OCI-LY3 (cell line): ENCODE data around the gene RDH14.

Source experiments
- H2AFZ ChIP-seq: fragments of 200-600, 300-600 bp; shearing (Covaris generic); 2 replicates; pipeline ENCODE4 v1.6.0; 2014; ENCODE audit warnings: antibody characterized with exemption, low read depth, low read length
- H3K27ac ChIP-seq: fragments of 200-600, 300-600 bp; sonication (generic); 2 replicates; pipeline ENCODE4 v1.5.1; 2014; ENCODE audit warnings: mild to moderate bottlenecking, low read length, moderate library complexity, mixed read lengths
- H3K27me3 ChIP-seq: fragments of 200-600, 300-600 bp; sonication (generic); 2 replicates; pipeline ENCODE4 v1.6.1; 2014; ENCODE audit warnings: low read depth, low read length, mixed read lengths
- H3K36me3 ChIP-seq: fragments of 200-600, 300-600 bp; sonication (generic); replicated peaks from 2 replicates; pipeline ENCODE3; 2014; ENCODE audit warnings: low read depth, low read length, mixed read lengths
- H3K4me1 ChIP-seq: fragments of 300-600, 200-600 bp; sonication (generic); 2 replicates; pipeline ENCODE4 v1.6.1; 2014; ENCODE audit warnings: low read length, mixed read lengths
- H3K4me2 ChIP-seq: fragments of 200-600, 300-600 bp; sonication (generic); 2 replicates; pipeline ENCODE4 v1.6.1; 2014; ENCODE audit warnings: low read length, mixed read lengths
- H3K4me3 ChIP-seq: fragments of 300-600, 200-600 bp; sonication (generic); 2 replicates; pipeline ENCODE4 v1.5.1; 2014; ENCODE audit warnings: antibody characterized with exemption, mild to moderate bottlenecking, low read length, moderate library complexity
- H3K79me2 ChIP-seq: fragments of 300-600, 200-600 bp; shearing (Covaris generic); 2 replicates; pipeline ENCODE4 v1.6.1; 2014; ENCODE audit warnings: mild to moderate bottlenecking, low read length, mixed read lengths
- H3K9ac ChIP-seq: fragments of 300-600, 200-600 bp; shearing (Covaris generic); 2 replicates; pipeline ENCODE4 v1.6.0; 2014; ENCODE audit warnings: mild to moderate bottlenecking, low read length, moderate library complexity
- H3K9me3 ChIP-seq: fragments of 200-600, 300-600 bp; shearing (Covaris generic); 2 replicates; pipeline ENCODE4 v1.6.1; 2014; ENCODE audit warnings: low read length, mixed read lengths; ENCODE audit not compliant: insufficient read depth
- H4K20me1 ChIP-seq: fragments of 200-600, 300-600 bp; sonication (generic); 2 replicates; pipeline ENCODE4 v1.6.1; 2016; ENCODE audit warnings: low read length, mixed read lengths; ENCODE audit not compliant: insufficient read depth
- EZH2phosphoT487 ChIP-seq: fragments of 200-600 bp; shearing (Covaris generic); IDR thresholded peaks from 2 replicates; pipeline ENCODE4 v1.6.1; 2018; ENCODE audit warnings: antibody characterized with exemption, mixed run types, low read depth
- TF ChIP-seq, protein P1 (sequence below): fragments of 200-600, 300-600 bp; sonication (generic); IDR thresholded peaks from 2 replicates; pipeline ENCODE4 v1.5.1; 2014; ENCODE audit warnings: antibody characterized with exemption, low read length, low read depth

Gene RDH14

GRCh38 chr2:18603854-18604530 is 43.5 kb upstream of the RDH14 start:
- H3K79me2 ChIP-seq, result no peaks in the 10 kb centered on the region
- H4K20me1 ChIP-seq, result no peaks in the 10 kb centered on the region
- H3K4me2 ChIP-seq, result no peak overlapping the region
- H3K27me3 ChIP-seq, result no peaks in the 10 kb centered on the region
- no peak overlapping the region for H2AFZ ChIP-seq
- H3K36me3 ChIP-seq, result no peaks in the 10 kb centered on the region
- H3K4me1 ChIP-seq, result peaks cover 34% of the 10 kb centered on the region
- H3K9ac ChIP-seq, result no peak overlapping the region
- no peak overlapping the region for H3K4me3 ChIP-seq
- no peak overlapping the region for H3K27ac ChIP-seq
- TF ChIP-seq, protein P1, sequence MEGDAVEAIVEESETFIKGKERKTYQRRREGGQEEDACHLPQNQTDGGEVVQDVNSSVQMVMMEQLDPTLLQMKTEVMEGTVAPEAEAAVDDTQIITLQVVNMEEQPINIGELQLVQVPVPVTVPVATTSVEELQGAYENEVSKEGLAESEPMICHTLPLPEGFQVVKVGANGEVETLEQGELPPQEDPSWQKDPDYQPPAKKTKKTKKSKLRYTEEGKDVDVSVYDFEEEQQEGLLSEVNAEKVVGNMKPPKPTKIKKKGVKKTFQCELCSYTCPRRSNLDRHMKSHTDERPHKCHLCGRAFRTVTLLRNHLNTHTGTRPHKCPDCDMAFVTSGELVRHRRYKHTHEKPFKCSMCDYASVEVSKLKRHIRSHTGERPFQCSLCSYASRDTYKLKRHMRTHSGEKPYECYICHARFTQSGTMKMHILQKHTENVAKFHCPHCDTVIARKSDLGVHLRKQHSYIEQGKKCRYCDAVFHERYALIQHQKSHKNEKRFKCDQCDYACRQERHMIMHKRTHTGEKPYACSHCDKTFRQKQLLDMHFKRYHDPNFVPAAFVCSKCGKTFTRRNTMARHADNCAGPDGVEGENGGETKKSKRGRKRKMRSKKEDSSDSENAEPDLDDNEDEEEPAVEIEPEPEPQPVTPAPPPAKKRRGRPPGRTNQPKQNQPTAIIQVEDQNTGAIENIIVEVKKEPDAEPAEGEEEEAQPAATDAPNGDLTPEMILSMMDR, result no peak
- no peak for TF ChIP-seq EZH2phosphoT487
- no peaks in the 10 kb centered on the region for H3K9me3 ChIP-seq

DNA sequence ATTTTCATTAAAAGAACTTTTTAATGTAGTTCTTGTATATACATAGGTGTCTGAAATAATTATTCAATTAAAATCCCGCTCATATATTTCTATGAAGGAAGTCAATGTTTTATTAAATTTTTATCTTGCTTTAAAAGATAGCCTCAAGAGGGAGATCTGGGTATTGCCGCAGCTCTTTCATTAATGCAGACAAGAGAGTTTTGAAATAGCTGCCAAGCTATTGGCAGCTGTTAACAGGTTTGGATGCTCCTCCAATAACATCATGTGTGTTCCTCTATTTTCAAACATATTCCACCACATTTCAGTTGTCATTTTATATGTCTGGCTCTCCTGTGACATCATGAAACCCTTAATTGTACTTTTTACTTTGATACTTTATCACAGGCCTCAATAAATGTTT is 41.8 kb upstream of the RDH14 start:
- no peaks in the 10 kb centered on the region for H3K9me3 ChIP-seq
- no peaks in the 10 kb centered on the region for H3K36me3 ChIP-seq
- no peak overlapping the region for H3K4me3 ChIP-seq
- no peak overlapping the region for H3K9ac ChIP-seq
- no peaks in the 10 kb centered on the region for H3K27me3 ChIP-seq
- peaks cover 42% of the 10 kb centered on the region for H3K4me1 ChIP-seq
- H2AFZ ChIP-seq, result no peak overlapping the region
- TF ChIP-seq EZH2phosphoT487, result no peak
- TF ChIP-seq, protein P1, result no peak
- H3K4me2 ChIP-seq, result no peak overlapping the region
- no peak overlapping the region for H3K27ac ChIP-seq
- H3K79me2 ChIP-seq, result no peaks in the 10 kb centered on the region
- no peaks in the 10 kb centered on the region for H4K20me1 ChIP-seq

DNA sequence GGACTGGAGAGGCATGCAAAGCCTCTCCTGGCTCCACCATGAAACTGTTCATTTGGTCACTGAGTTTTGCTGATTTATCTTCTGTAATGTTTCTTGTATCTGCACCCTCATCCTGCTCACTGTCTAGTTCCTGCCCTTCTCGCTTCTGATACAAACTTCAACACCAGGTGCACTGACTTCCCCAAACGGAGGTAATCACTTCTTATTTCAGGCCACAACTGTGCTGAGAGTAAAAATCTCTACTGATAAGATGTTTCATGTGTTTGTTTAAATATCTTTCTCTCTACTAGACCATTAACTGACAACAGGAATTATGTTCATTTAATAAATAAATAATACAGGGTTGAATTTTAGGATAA is 39.8 kb upstream of the RDH14 start:
- peak overlapping the region; percentile 33 for H3K4me2 ChIP-seq
- H3K9me3 ChIP-seq, result no peaks in the 10 kb centered on the region
- no peak overlapping the region for H2AFZ ChIP-seq

DNA sequence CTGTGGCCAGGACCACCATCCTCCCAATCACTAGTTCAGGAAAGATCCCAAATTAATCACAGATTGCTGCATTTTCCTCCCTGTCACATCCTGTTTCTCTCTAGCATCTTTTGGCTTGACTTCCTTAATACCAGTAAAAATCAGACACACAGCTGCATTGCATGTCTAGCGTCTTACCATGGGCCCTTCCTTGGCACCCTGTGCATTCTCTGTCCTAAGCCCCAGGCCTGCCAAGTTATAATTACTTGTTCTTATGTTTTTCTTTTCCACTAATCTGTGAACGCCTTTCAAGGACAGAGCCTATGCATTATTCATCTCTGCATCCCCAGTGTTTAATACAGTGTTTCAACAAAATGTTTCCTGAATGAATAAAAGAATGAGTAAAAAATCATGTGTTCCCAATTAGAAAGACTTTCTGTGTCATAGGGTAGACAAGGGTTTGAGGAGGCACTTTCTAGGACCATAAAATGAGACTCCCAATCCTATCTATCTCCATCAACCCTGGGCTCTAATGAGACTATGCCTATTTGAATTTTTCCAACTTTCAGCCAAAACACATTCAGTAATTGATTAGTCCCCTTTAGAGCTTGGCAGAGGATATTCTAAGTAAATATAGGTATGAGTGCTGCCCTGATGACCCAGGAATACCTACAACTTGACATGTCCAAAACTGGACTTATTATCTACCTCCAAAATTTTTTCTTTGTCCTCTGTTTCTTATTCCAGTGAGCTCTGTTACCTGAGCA is 39.2 kb upstream of the RDH14 start:
- no peaks in the 10 kb centered on the region for H3K79me2 ChIP-seq
- H3K9ac ChIP-seq, result no peak overlapping the region
- no peak overlapping the region for H2AFZ ChIP-seq
- no peaks in the 10 kb centered on the region for H3K36me3 ChIP-seq
- peaks cover 36% of the 10 kb centered on the region for H3K4me1 ChIP-seq
- no peaks in the 10 kb centered on the region for H4K20me1 ChIP-seq
- no peaks in the 10 kb centered on the region for H3K9me3 ChIP-seq
- no peak overlapping the region for H3K4me3 ChIP-seq
- H3K4me2 ChIP-seq, result peak overlapping the region; percentile 33
- no peaks in the 10 kb centered on the region for H3K27me3 ChIP-seq
- H3K27ac ChIP-seq, result peak overlapping the region; percentile 19; the same call in 1 of the 2 replicates
- TF ChIP-seq, protein P1, result no peak
- TF ChIP-seq EZH2phosphoT487, result no peak

More for the DNA sequence above, 39.8 kb upstream of the RDH14 start:
- Histone ChIP-seq H3K79me2 (no peaks in the 10 kb centered on the region), H4K20me1 (no peaks in the 10 kb centered on the region), H3K27ac (peak overlapping the region; percentile 19; the same call in 1 of the 2 replicates), H3K36me3 (no peaks in the 10 kb centered on the region), H3K4me3 (no peak overlapping the region), H3K4me1 (peaks cover 39% of the 10 kb centered on the region), H3K27me3 (no peaks in the 10 kb centered on the region), H3K9ac (no peak overlapping the region)
- TF ChIP-seq, protein P1, result no peak
- no peak for TF ChIP-seq EZH2phosphoT487
